K562 (cell line): ENCODE measurements around the gene GYPC. TPM values are rescaled to one million over a fixed set of nuclear protein-coding genes. Genes with fewer than 3 reads are reported as not detected.
A peak's percentile ranks its signal among the peaks of the same experiment; 100 is the strongest.

Experiments
- ATAC-seq: fragments of 200-7000 bp; cut with Tn5 transposase; 3 replicates; pipeline ENCODE4 v1.9.1; 2020; ENCODE audit warnings: moderate library complexity
- BruUV-seq: library from RNA; stranded (reverse); fragments of 400-500 nt; replicated peaks from 2 replicates; lab custom pipeline; 2021; lab: Mats Ljungman, UMichigan
- CTCF ChIA-PET: fragments of 300-600 bp; formaldehyde crosslinking; extraction: SDS; loops from one replicate; lab custom pipeline; 2021; ENCODE audit warnings: low intra/inter-chr PET ratio; lab: Yijun Ruan, JAX
- POLR2A ChIA-PET: fragments of 300-600, 350-650 bp; sonication (Branson Sonifier 250); formaldehyde crosslinking; extraction: SDS; loops from one replicate; lab custom pipeline; 2021; ENCODE audit warnings: antibody characterized with exemption, inconsistent platforms; lab: Yijun Ruan, JAX
- DNase-seq, 4 experiments: peaks; one replicate each; pipeline versions ENCODE4 v3.0.0 to v3.0.0-alpha.2; 2011 to 2018; ENCODE audit warnings: low spot score in 3 of 4, mixed read lengths in 3 of 4; ENCODE audit errors: extremely low read depth in 1 of 4
- FAIRE-seq: peaks from 2 replicates; lab custom pipeline; 2011; peaks lifted over from hg19 to GRCh38; lab: Jason Lieb, UNC
- H2AFZ ChIP-seq: 2 replicates; pipeline ENCODE4 v1.6.0; 2011; ENCODE audit warnings: low read depth, low read length, control low read depth, inconsistent platforms
- H3K27ac ChIP-seq: fragments of 200-600 bp; 3 replicates; pipeline ENCODE4 v1.8.0; 2011; ENCODE audit warnings: low read depth, mild to moderate bottlenecking, control low read depth, inconsistent platforms, low read length, moderate library complexity, mixed read lengths; ENCODE audit errors: extremely low read depth
- H3K27me3 ChIP-seq, 2 experiments: fragments of 300-600 bp in 1 of 2; 2 replicates in 1 of 2; 3 replicates in 1 of 2; pipeline versions ENCODE4 v1.6.0 to v1.8.0; 2011; ENCODE audit warnings: inconsistent platforms in 2 of 2, low read length in 2 of 2, mild to moderate bottlenecking in 1 of 2, mixed read lengths in 1 of 2, moderate library complexity in 1 of 2; ENCODE audit not compliant: control insufficient read depth in 2 of 2, insufficient read depth in 2 of 2
- H3K36me3 ChIP-seq: fragments of 300-600 bp; 3 replicates; pipeline ENCODE4 v1.8.0; 2011; ENCODE audit warnings: mild to moderate bottlenecking, low read length, inconsistent platforms; ENCODE audit not compliant: control insufficient read depth, insufficient read depth
- H3K4me1 ChIP-seq, 2 experiments: fragments of 200-600 bp in 1 of 2; replicated peaks in 1 of 2; 2 replicates in 1 of 2; 3 replicates in 1 of 2; pipeline versions ENCODE4 v1.5.1 to v1.8.0; 2011; ENCODE audit warnings: inconsistent platforms in 2 of 2, low read length in 2 of 2, mild to moderate bottlenecking in 1 of 2, mixed read lengths in 1 of 2, moderate library complexity in 1 of 2; ENCODE audit not compliant: control insufficient read depth in 2 of 2, insufficient read depth in 2 of 2
- H3K4me2 ChIP-seq: 2 replicates; pipeline ENCODE4 v1.6.1; 2011; ENCODE audit warnings: low read length, control low read depth, inconsistent platforms, mixed read lengths; ENCODE audit not compliant: insufficient read depth
- H3K4me3 ChIP-seq: fragments of 200-600 bp; sonication (generic), shearing (Covaris generic); 2 replicates; pipeline ENCODE4 v1.5.1; 2016; ENCODE audit warnings: control low read depth, inconsistent platforms
- H3K79me2 ChIP-seq: fragments of 200-600 bp; 3 replicates; pipeline ENCODE4 v1.8.0; 2011; ENCODE audit warnings: low read length, inconsistent platforms; ENCODE audit not compliant: control insufficient read depth, insufficient read depth
- H3K9ac ChIP-seq, 2 experiments: 2 replicates each; pipeline versions ENCODE4 v1.6.0 to v1.6.1; 2011; ENCODE audit warnings: low read depth in 2 of 2, low read length in 2 of 2, control low read depth in 1 of 2, inconsistent platforms in 1 of 2, mild to moderate bottlenecking in 1 of 2, mixed read lengths in 1 of 2; ENCODE audit not compliant: insufficient read depth in 1 of 2
- H3K9me1 ChIP-seq: one replicate; pipeline ENCODE4 v1.6.0; 2011; ENCODE audit warnings: inconsistent platforms, mild to moderate bottlenecking, low read length, moderate library complexity; ENCODE audit not compliant: control insufficient read depth, insufficient read depth
- H3K9me3 ChIP-seq: replicated peaks from 2 replicates; pipeline ENCODE4 v1.5.1; 2011; ENCODE audit warnings: low read depth, low read length, inconsistent platforms; ENCODE audit not compliant: control insufficient read depth, insufficient read depth
- H4K20me1 ChIP-seq: replicated peaks from 2 replicates; pipeline ENCODE4 v1.6.1; 2011; ENCODE audit warnings: low read length, inconsistent platforms, mixed read lengths; ENCODE audit not compliant: control insufficient read depth, insufficient read depth
- ADNP ChIP-seq: fragments of 200-800 bp; sonication (Bioruptor generic); IDR thresholded peaks from 2 replicates; pipeline ENCODE4 v1.6.1; 2016; ENCODE audit warnings: missing genetic modification characterization, missing compliant biosample characterization
- C11orf30 ChIP-seq: fragments of 450-650 bp; IDR thresholded peaks from 2 replicates; pipeline ENCODE4 v1.6.1; 2016; ENCODE audit warnings: low read depth, mild to moderate bottlenecking
- CEBPB ChIP-seq: fragments of 450-650 bp; IDR thresholded peaks from 2 replicates; pipeline ENCODE4 v1.6.1; 2016; ENCODE audit warnings: missing genetic modification characterization, missing compliant biosample characterization
- EP400 ChIP-seq: fragments of 450-650 bp; IDR thresholded peaks from 2 replicates; pipeline ENCODE4 v1.6.1; 2017; ENCODE audit warnings: antibody characterized with exemption, mild to moderate bottlenecking, moderate library complexity
- PBX2 ChIP-seq, 2 experiments: IDR thresholded peaks in 1 of 2; conservative IDR thresholded peaks in 1 of 2; 2 replicates each; pipeline ENCODE4 v1.6.1; 2016; ENCODE audit warnings: low read depth in 2 of 2, mild to moderate bottlenecking in 1 of 2, missing compliant biosample characterization in 1 of 2, missing genetic modification characterization in 1 of 2, moderate library complexity in 1 of 2
- SP1 ChIP-seq: sonication (generic); formaldehyde crosslinking; IDR thresholded peaks from 2 replicates; pipeline ENCODE4 v1.8.1; 2022; ENCODE audit warnings: mild to moderate bottlenecking, missing genetic modification reagents
- TBL1XR1 ChIP-seq, 2 experiments: IDR thresholded peaks; 2 replicates each; pipeline ENCODE4 v1.6.1; 2012; ENCODE audit warnings: improper control_type of control experiment in 2 of 2, low read length in 2 of 2, mild to moderate bottlenecking in 1 of 2
- ZNF121 ChIP-seq: sonication (generic); formaldehyde crosslinking; conservative IDR thresholded peaks from 2 replicates; pipeline ENCODE4 v1.8.0; 2022; ENCODE audit warnings: missing genetic modification reagents
- ZNF316 ChIP-seq: fragments of 450-650 bp; IDR thresholded peaks from 2 replicates; pipeline ENCODE4 v1.6.1; 2016
- ZNF639 ChIP-seq, 2 experiments: fragments of 200-800 bp in 1 of 2; sonication (Bioruptor generic) in 1 of 2; sonication (generic) in 1 of 2; formaldehyde crosslinking in 1 of 2; IDR thresholded peaks in 1 of 2; conservative IDR thresholded peaks in 1 of 2; 2 replicates each; pipeline versions ENCODE4 v1.5.0 to v1.6.1; 2016 to 2020; ENCODE audit warnings: missing compliant biosample characterization in 1 of 2, missing genetic modification characterization in 1 of 2, missing genetic modification reagents in 1 of 2
- WGBS: fragments of 100-300 bp; shearing (Covaris generic); methylation state at CpG from one replicate; pipeline ENCODE4 v1.1.6; 2016; ENCODE audit warnings: low coverage, mixed read lengths; ENCODE audit not compliant: insufficient coverage; ENCODE audit errors: missing lambda C conversion rate; 5-methylcytosine and 5-hydroxymethylcytosine counted together
- in situ Hi-C: fragments of 300-500 bp; cut with MboI; formaldehyde crosslinking; loops from 4 replicates; pipeline ENCODE4 v1.15.0; 2018; ENCODE audit warnings: inconsistent platforms, mixed read lengths
- intact Hi-C: fragments of 100-400 bp; cut with micrococcal nuclease; formaldehyde crosslinking; loops from 2 replicates; pipeline ENCODE4 v1.14.2; 2022
- polyA plus RNA-seq, 8 experiments: library from polyadenylated mRNA; depleted of rRNA in 4 of 8; stranded (reverse) in 5 of 8; unstranded in 3 of 8; fragments of >200 nt; fragmentation: Nextera tagmentation in 2 of 8; fragmentation: Illumina TruSeq in 1 of 8; extraction: Ambion mirVana in 2 of 8; extraction: Trizol in 1 of 8; gene quantifications; 2 replicates each; pipeline versions ENCODE4 v1.2.1 to v1.2.3, GENCODE V29; 2011 to 2014; ENCODE audit warnings: inconsistent platforms in 1 of 8, missing spikeins in 1 of 8
- total RNA-seq, 7 experiments: library from RNA; depleted of rRNA in 6 of 7; stranded (reverse); fragments of >200 nt in 6 of 7; fragmentation: Illumina TruSeq in 2 of 7; extraction: Trizol in 2 of 7; gene quantifications; 2 replicates each; pipeline versions ENCODE4 v1.2.1 to v1.2.3, GENCODE V29; 2011 to 2021; ENCODE audit warnings: low replicate concordance in 1 of 7

GYPC gene
- total and polyA plus RNA-seq, 9 of the 15 experiments (the other 6 are each of a cell fraction or from before 2014, with no cell fraction given): 50.6 to 282 (median 194) TPM

GRCh38 chr2:126652323-126652891 is 3.6 kb upstream of the GYPC start:
- DNase-seq (no peak), FAIRE-seq (no peak), ATAC-seq (no peak)
- Histone ChIP-seq H4K20me1 (no peaks in the 10 kb centered on the region), H3K27me3 (no peaks in the 10 kb centered on the region), H3K4me1 (peaks cover 33 to 60% of the 10 kb centered on the region in 2 experiments), H2AFZ (no peak overlapping the region), H3K36me3 (no peaks in the 10 kb centered on the region), H3K9me1 (no peaks in the 10 kb centered on the region), H3K4me3 (no peak overlapping the region), H3K9me3 (peaks cover 10% of the 10 kb centered on the region; the same call in 1 of the 2 replicates), H3K4me2 (no peak overlapping the region), H3K27ac (no peak overlapping the region), H3K79me2 (peaks cover 23% of the 10 kb centered on the region), H3K9ac (no peak overlapping the region)
- intact Hi-C loops: no loop called here
- ChIA-PET POLR2A (interaction anchor here (2.2 kb wide), 1 partner anchor 8 kb away, joined by 9 read pairs; no protein-coding TSS in a partner anchor), CTCF (no interaction called here)
- TF ChIP-seq TBL1XR1 (IDR thresholded peaks at IDR 0.05; ENCODE audit: low read length in 2 of 2) (no peak), SP1 (CRISPR knock-in tag) (no peak), ZNF316 (peak; percentile 63), CEBPB (tag) (no peak), ZNF121 (CRISPR knock-in tag) (no peak), ADNP (tag) (no peak), EP400 (no peak), C11orf30 (peak; percentile 38; the same call in 1 of the 2 replicates), ZNF639 (CRISPR knock-in tag; conservative IDR thresholded peaks at IDR 0.05 in 1 of 2, IDR thresholded peaks at IDR 0.05 in 1 of 2) (no peak), PBX2 (CRISPR knock-in tag; IDR thresholded peaks at IDR 0.05; ENCODE audit: low read depth) (no peak), PBX2 (tag; conservative IDR thresholded peaks at IDR 0.05; ENCODE audit: low read depth) (no peak)
- BruUV-seq: no TSS peak
- in situ Hi-C loops: no loop called here
- WGBS: 76% methylated on average over 1 of the region's 1 CpG
